ENCODE measurements around the gene ANKFN1.

DNA sequence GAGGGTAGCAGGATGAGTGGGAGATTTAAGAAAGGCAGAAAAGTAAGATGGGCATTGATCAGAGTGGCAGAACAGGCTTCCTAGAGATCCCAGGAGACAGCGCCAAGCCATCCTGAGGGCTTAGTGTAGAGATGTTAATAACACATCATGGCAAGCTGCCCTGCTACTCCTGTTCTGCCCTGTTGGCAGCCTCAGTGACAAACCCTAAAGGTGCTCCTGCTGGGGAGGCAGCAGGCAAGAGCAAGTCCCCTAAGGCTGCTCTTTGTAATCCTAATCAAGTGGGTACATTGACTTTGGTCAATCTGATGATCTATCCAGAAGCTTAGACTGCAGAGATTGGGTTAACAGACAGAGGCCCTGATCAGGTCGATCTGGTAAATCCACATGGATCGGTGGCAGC lies 16.3 kb downstream of the ANKFN1 start:
- TF ChIP-seq CTCF (conservative IDR thresholded peaks at IDR 0.05 in 1 of 2, IDR thresholded peaks at IDR 0.05 in 1 of 2; ENCODE audit: extremely low read depth in 1 of 2, insufficient read depth in 1 of 2, low read depth in 1 of 2, low read length in 2 of 2) (no peak), EZH2 (IDR thresholded peaks at IDR 0.05; ENCODE audit: borderline replicate concordance, low read length) (no peak)
